GM21381 (cell line): Measurements from ENCODE around the gene MPV17.
"Not testable (repeated sequence)": the region's sequence is repeated elsewhere in the genome, so short reads cannot be mapped to it uniquely, and the experiment has no call there.

Experiments
- ATAC-seq: cut with Tn5 transposase; IDR thresholded peaks from one replicate; pipeline ENCODE4 v1.9.1; 2021; ENCODE audit warnings: mild to moderate bottlenecking, moderate library complexity; ENCODE audit not compliant: unreplicated experiment

The MPV17 gene

GRCh38 chr2:27300606-27301005 lies 22.3 kb downstream of the MPV17 start:
- ATAC-seq: not testable (repeated sequence)

GRCh38 chr2:27298391-27299080 lies 24.4 kb downstream of the MPV17 start:
- ATAC-seq: no peak

- ATAC-seq: no peak
Observed at GRCh38 chr2:27297195-27297594, 25.7 kb downstream of the MPV17 start.

- no peak for ATAC-seq
Observed at GRCh38 chr2:27296481-27296880, 26.4 kb downstream of the MPV17 start.

GRCh38 chr2:27294928-27295327 lies 28.0 kb downstream of the MPV17 start:
- ATAC-seq: no peak

GRCh38 chr2:27291865-27292264 lies 31.0 kb downstream of the MPV17 start:
- ATAC-seq: no peak

GRCh38 chr2:27290549-27290948 lies 32.3 kb downstream of the MPV17 start:
- ATAC-seq: no peak

GRCh38 chr2:27288610-27289009 lies 34.3 kb downstream of the MPV17 start:
- no peak for ATAC-seq

GRCh38 chr2:27285481-27285880 lies 37.4 kb downstream of the MPV17 start:
- ATAC-seq: no peak

GRCh38 chr2:27284996-27285395 lies 37.9 kb downstream of the MPV17 start:
- ATAC-seq: no peak

- ATAC-seq: no peak
Observed at GRCh38 chr2:27282892-27283291, 40.0 kb downstream of the MPV17 start.

- no peak for ATAC-seq
Observed at GRCh38 chr2:27281855-27282559, 40.9 kb downstream of the MPV17 start, which contains the start of gene TRIM54. Gene TRIM54, plus strand, starts transcription at chr2:27282429. Its CDS starts 303 bp downstream, at chr2:27282732.

GRCh38 chr2:27281442-27281841 lies 41.5 kb downstream of the MPV17 start:
- no peak for ATAC-seq

GRCh38 chr2:27280826-27281225 lies 42.1 kb downstream of the MPV17 start:
- ATAC-seq: no peak

- no peak for ATAC-seq
Observed at GRCh38 chr2:27278010-27278409, 44.9 kb downstream of the MPV17 start.

- no peak for ATAC-seq
Observed at GRCh38 chr2:27275211-27276150, 47.4 kb downstream of the MPV17 start, which contains the start of gene DNAJC5G. Gene DNAJC5G, plus strand, starts transcription at chr2:27275433. Its CDS starts 1,296 bp downstream, at chr2:27276729.

GRCh38 chr2:27272537-27273522 lies 50.1 kb downstream of the MPV17 start:
- not testable (repeated sequence) for ATAC-seq

- no peak for ATAC-seq
Observed at GRCh38 chr2:27271631-27272340, 51.1 kb downstream of the MPV17 start.

GRCh38 chr2:27270670-27271069 lies 52.2 kb downstream of the MPV17 start:
- ATAC-seq: no peak
